Bone marrow (tissue), 2 donors: ENCODE data around the gene CNTNAP2.

Experiments used
- DNase-seq, 2 donors: peaks; one replicate each; lab custom pipeline; 2025; lab: John Stamatoyannopoulos, UW

CNTNAP2 gene

DNA sequence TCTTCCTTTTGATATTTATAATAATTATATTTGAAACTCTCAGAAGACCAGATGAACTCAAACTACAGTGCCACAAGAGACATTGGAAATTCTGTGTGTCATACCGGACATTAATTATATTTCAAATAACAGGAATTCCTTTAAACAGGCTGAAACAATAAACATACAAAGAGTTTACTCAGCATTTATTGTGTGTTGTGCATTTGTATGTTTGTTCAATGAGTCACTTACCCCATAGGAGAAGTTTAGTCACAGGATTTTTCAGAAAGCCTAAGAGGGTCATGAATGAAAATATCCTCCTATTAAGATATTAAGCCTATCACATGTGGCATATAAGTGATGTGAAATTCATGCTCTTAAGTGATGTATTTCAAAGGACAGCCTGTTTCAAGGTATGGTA, 566.8 kb downstream of the CNTNAP2 start:
- DNase-seq, result no peak

- DNase-seq, result no peak
Measured at GRCh38 chr7:146690987-146691386, 574.4 kb downstream of the CNTNAP2 start.

GRCh38 chr7:146698995-146699610, 582.5 kb downstream of the CNTNAP2 start:
- DNase-seq, result no peak

DNA sequence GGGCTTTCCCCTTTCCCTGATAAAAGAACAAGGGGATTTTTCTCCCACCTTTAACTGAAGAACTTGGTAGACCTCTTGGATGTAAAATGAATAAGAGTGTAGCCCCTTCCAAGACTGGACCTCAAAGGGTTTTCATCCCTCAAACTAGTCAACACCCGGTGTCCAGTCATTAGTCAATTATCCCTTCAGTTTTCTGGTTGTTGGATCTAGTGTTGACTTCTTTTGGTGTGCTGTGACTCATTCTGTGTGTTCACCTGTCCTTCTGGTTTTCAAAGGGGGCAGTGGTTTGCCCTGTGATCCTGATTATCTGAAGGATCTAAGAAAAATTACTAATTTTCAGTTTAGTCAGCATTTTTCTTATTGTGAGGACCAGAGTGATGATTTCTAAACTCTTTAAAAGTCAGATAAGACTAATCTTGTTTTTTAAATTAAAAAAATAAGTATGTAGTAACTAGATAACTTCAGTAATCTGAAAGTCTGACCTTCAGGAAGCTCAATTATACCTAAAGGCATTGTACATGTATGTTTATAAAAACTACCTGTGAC, 583.5 kb downstream of the CNTNAP2 start:
- no peak for DNase-seq

GRCh38 chr7:146701166-146701565, 584.6 kb downstream of the CNTNAP2 start:
- no peak for DNase-seq

DNA sequence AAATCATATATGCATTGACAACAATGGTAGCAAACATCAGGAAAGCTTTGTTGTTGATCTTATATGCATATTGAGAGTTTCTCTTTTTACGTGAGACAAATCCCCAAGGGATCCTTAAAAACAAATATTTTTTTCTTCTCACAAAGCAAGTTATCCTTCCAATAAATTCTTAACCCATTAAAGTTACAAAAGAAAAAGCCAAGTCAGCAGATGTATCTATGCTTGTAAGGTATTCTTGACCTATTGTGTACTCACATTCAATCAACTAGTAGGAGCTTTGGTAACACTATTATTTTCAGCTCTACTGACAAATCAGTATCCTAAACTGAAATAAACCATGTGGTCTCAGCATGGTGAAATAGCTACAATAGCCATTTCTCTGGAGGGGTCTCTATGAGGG, 586.3 kb downstream of the CNTNAP2 start:
- no peak for DNase-seq

DNA sequence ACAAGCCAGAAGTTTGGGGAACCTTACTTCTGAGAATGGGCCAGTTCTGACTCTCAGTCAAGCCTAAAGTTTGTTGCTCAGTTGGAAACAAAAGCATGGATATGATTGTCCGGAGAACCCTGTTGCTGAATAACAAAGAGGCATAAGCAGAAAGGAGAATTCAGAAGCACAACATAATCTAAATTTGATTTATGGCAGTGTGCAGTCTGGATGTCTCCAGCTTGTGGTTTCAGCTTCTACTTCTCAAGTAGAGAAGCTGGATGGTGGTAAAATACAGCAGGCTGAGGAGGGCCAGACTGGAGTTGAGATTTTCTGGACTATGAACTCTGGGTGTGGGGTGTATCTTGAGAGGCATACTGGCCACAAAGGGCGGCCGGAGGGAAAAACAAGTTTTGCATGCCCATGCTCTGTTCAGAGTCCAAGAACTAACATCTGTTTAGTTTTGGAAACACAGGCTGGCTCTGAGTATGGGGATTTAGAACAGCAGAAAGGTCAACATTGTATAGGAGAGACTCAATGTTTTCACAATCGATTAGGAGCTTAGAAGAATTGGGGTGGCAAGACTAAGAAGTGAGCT, 592.9 kb downstream of the CNTNAP2 start:
- DNase-seq, result no peak

DNA sequence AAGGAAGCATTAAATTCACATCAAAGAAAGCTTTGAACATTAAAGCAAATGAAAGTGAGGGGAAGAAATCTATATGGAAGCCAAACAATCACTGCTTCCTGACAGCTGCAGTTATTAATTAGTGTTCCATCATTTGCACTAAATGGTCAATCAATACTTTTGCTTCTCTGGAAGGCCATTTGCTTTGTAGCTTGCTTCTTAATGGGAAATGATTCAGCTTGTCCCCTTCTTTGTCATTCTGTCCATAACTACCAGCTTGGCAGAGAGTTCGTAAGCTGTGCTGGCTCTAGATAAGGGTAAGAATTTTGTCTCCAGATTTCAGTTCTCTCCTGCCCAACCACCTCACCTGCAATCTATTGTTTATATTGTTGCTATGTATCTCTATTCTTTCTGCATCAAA, 596.6 kb downstream of the CNTNAP2 start:
- no peak for DNase-seq

GRCh38 chr7:146713934-146714333, 597.3 kb downstream of the CNTNAP2 start:
- no peak for DNase-seq

- no peak for DNase-seq
Measured at GRCh38 chr7:146720195-146720594, 603.6 kb downstream of the CNTNAP2 start.

- DNase-seq, result no peak
Measured at GRCh38 chr7:146722986-146723385, 606.4 kb downstream of the CNTNAP2 start.

- no peak for DNase-seq
Measured at GRCh38 chr7:146725520-146725919, 608.9 kb downstream of the CNTNAP2 start.

DNA sequence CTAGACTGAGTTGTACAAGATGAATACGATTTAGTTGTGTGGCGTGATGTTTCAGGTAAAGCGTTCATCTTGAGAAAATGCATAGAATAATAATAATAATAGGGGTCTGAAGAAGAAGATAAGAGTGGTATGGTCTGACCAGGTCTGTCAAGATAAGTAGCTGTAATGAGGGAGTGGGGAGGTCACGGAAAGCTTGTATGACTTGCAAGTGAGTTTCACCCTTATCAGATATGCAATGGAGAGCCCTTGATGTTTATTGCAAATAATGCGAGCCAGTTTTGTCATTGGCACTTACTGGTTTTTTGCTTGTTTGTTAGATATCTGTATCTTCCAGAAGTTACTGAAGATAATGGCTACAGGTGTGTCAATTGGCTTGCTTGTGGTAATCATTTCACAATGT, 611.5 kb downstream of the CNTNAP2 start:
- DNase-seq, result no peak

DNA sequence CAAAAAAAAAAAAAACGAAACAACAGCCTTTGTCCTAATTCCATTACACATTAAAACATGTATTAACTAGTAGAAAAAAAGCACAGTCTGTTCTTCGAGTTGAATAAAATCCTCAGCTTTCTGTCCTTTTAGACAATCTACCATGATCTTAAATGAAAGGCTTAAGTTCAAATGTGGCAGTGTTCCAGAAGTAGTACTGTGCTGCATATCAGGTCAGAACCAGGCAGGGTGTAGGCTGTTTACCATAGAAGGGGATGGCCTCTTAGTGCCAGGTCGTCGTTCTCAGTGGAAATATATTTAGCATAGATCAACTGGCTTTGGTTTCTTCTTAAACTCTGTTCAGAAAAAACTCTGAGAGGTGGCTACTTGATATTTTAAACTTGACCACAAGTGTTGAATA, 612.0 kb downstream of the CNTNAP2 start:
- DNase-seq, result no peak

DNA sequence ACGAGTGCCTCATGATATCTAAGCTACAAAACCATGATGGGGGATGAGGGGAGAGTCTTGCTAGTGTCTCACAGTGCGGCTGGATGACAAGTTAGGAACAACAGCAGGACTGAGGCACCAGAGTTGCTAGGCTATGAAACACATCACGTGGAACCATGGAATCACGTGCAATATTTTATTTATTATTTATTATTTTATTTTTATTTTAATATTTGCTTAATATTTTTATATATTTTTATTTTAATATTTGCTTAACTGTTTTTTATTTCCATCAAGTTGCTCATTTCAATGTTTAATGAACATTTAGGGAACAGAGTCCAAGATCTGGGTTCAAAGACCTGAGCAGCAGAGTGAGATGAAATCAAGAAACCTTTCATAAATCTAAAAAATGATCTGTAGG, 614.6 kb downstream of the CNTNAP2 start:
- DNase-seq, result no peak

DNA sequence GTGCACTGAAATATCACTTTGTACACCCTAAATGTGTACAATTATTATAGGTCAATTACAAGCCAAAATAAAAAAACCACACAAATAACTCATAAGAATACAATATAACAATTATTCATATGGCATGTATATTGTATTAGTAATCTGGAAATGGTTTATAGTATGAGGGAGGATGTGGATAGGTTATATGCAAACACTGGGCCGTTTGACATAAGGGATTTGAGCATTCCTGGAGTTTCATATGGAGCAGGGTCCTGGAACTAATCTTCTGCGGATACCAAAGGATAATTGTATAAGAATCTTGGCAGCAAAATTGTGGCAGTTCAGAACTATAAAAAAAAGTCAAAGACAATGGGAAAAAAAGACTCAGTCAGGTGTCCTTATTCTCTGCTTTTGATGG, 619.4 kb downstream of the CNTNAP2 start:
- DNase-seq, result no peak

DNA sequence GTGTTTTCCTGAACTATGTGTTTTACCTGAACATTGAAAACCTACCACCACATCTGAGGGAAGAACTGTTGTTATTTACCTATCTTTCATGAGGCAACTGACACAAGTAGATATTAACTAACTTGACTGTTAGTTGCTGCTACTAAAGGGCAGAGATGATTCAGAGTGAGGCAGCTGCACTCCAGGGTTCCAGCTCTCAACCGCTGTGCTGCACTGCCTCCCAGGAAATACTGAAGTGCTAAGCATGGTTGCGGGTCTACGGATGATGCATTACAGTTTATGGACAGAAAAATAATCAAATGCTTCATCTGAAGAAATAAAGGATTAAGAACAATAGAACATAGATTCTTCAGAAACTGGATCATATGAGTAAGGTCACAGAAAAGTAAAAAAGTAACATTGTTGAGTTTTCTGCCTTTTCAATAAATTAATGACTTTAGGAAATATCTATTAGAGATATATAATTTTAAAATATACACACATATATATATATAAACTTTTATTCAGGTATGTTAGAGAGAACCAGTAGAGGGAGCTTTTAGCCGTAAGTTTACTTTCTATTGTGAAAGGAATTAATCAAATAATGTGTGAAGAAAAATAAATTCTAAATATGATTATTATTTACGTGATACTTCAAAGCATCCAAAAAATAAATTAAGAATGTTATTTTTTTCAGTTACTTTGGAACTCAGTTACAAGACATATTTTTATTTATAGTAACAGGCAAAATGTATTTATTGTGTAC, 620.0 kb downstream of the CNTNAP2 start:
- DNase-seq, result no peak

DNA sequence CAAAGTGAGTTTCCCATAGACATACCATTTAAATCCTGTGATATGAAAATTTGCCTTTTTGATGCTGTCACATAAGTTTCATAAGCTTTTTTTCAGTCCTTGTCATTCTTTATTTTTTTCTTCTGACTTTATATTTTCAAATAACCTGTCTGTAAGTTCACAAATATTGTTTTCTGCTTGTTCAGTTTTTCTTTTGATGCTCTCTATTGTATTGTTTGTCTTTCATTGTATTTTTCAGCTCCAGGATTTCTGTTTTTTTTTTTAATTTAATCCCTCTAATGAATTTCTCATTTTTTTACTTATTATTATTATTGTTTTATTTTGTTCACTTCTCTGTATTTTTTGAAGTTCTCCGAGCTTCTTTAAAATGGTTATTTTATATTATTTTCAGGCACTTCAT, 623.4 kb downstream of the CNTNAP2 start:
- no peak for DNase-seq

GRCh38 chr7:146741911-146742310, 625.3 kb downstream of the CNTNAP2 start:
- no peak for DNase-seq

DNA sequence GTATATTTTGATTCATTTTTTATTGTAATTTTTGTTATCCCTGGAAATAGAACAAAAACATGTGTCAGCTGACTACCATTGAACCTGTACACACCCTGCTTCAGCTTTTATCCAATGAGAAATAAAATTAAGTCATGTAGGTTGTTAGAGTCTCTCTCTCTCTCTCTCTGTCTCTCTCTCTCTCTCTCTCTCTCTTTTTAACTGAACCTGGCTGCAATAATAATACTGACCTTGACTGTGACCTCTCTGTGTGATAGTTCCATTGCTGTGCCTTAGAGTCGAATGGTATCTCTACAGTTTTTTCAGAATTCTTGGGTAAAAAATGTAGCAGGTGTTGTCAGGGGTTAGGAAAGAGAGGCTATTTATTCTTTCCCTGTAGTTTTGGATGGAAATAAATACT, 637.8 kb downstream of the CNTNAP2 start:
- DNase-seq, result no peak

GRCh38 chr7:146755585-146755984, 639.0 kb downstream of the CNTNAP2 start:
- no peak for DNase-seq

DNA sequence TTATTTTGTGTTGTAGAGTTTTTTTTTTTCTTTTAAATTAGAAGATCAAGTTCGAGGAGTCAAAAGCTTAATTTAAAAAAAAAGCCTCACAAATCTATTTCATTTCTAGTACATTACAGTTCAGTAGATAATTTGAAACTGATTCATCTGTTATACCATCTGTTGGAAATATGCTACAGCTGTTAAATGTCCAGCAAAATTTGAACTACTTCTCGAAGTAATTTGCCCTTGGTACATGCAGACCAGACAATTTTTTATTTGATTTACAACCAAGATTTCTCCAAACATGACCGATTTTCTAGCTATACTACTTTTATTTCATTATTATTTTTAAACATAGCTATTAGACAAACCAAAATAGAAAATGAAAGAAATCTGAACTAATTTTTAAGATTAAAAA, 647.9 kb downstream of the CNTNAP2 start:
- DNase-seq, result no peak

DNA sequence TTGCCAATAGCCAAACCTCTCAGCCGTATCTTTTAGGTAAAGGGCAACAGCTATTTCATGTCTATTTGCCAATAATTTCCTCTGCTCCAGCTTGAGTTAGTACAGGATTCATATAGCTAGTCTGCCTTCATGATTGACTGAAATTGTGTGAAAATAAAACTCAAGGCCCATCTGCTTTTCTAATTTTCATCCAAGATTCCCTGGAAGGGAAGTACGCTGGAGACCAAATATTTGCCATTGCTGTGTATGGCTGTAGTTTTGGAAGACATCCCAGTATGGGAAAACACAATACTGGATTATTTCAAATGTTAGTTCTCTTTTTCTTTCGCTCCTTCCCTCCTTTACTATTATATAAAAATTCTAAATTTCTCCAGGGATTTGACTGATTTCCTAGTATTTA, 652.4 kb downstream of the CNTNAP2 start:
- no peak for DNase-seq
